Measurements from ENCODE around the gene MALRD1.

DNA sequence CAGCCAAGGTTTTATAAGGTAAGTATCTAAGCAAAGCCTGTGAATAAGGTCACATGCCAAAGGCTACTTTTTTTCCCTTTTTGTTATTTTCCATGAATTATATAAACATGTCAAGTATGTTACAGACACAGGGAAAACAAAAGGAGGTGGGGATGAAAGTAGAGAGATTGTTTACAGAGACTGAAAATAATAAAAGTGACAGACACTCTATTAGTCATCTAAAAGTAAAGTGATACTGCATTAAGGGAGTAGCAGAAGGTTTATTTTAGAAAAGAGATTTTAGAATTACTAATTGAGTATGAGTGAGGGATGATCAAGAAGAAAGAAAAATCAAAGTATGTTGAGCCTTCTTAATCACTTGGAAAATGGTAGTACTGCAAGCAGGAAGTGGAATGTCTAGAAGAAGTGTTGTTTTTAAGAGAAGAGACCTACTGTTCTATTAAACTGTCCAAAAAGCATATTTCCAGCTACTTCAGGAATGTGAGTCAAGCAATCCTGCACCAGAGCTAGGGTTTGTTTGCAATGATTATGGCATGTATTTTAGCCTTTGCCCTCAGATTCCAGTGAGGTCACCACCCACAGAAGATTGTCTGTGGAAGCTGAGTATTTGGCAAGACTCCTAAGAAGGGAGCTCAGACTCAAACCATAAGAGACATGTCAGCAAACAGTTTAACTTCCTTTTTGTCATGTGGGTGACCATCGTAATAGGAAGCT, 589.7 kb downstream of the MALRD1 start:
- TF ChIP-seq NFYB (CRISPR knock-in tag; conservative IDR thresholded peaks at IDR 0.05; ENCODE audit: low read depth), result no peak
- TF ChIP-seq CTCF (IDR thresholded peaks at IDR 0.05), result no peak
- TF ChIP-seq E2F1 (CRISPR knock-in tag; IDR thresholded peaks at IDR 0.05), result no peak
- no peak for TF ChIP-seq ZNF396 (CRISPR knock-in tag; IDR thresholded peaks at IDR 0.05; ENCODE audit: borderline replicate concordance)
- TF ChIP-seq PREB (CRISPR knock-in tag; IDR thresholded peaks at IDR 0.05; ENCODE audit: borderline replicate concordance), result no peak
- TF ChIP-seq ZNF138 (CRISPR knock-in tag; conservative IDR thresholded peaks at IDR 0.05), result no peak
- TF ChIP-seq NFE2L1 (CRISPR knock-in tag; IDR thresholded peaks at IDR 0.05), result no peak
- no peak for TF ChIP-seq SMAD4 (CRISPR knock-in tag; IDR thresholded peaks at IDR 0.05)
- TF ChIP-seq ZNF121 (CRISPR knock-in tag; IDR thresholded peaks at IDR 0.05), result no peak
- TF ChIP-seq ATF6 (CRISPR knock-in tag; IDR thresholded peaks at IDR 0.05), result no peak
- TF ChIP-seq SMAD3 (CRISPR knock-in tag; IDR thresholded peaks at IDR 0.05; ENCODE audit: borderline replicate concordance), result no peak
- TF ChIP-seq NR2C2 (CRISPR knock-in tag; IDR thresholded peaks at IDR 0.05), result no peak
